B cell (primary cell): ENCODE measurements around the gene PTPN22. TPM values are rescaled to one million over a fixed set of nuclear protein-coding genes. Genes with fewer than 3 reads are reported as not detected.

Source experiments
- ATAC-seq: fragments of 200-7000 bp; cut with Tn5 transposase; one replicate; pipeline ENCODE4 v1.10.0; 2021; ENCODE audit warnings: low read depth, mild to moderate bottlenecking, moderate number of reproducible peaks, moderate library complexity
- CTCF ChIA-PET: fragments of 350-600 bp; sonication (Branson Sonifier 250); formaldehyde crosslinking; loops from one replicate; lab custom pipeline; 2021; ENCODE audit warnings: antibody characterized with exemption, inconsistent platforms; lab: Charles Lee
- POLR2A ChIA-PET: fragments of 350-600 bp; sonication (Branson Sonifier 250); formaldehyde crosslinking; loops from one replicate; lab custom pipeline; 2021; ENCODE audit warnings: antibody characterized with exemption; lab: Charles Lee
- DNase-seq: peaks from one replicate; pipeline ENCODE4 v3.0.0; 2013
- H2AFZ ChIP-seq: 2 replicates; pipeline ENCODE4 v1.6.1; 2012; ENCODE audit warnings: mild to moderate bottlenecking, low read depth, low read length; ENCODE audit not compliant: insufficient read depth, poor library complexity, severe bottlenecking
- H3K27ac ChIP-seq, 2 donors: 1 replicate in 1 of 2; 2 replicates in 1 of 2; pipeline ENCODE4 v1.5.1; 2012 to 2013; ENCODE audit warnings: low read length in 2 of 2, mild to moderate bottlenecking in 2 of 2, moderate library complexity in 1 of 2
- H3K27me3 ChIP-seq, 4 experiments: fragments of 200-600 bp in 1 of 4; sonication (generic) in 1 of 4; replicated peaks in 1 of 4; 1 replicate in 2 of 4; 2 replicates in 2 of 4; pipeline versions ENCODE4 v1.6.1 to v1.7.0; 2013 to 2016; ENCODE audit warnings: low read length in 3 of 4, mild to moderate bottlenecking in 2 of 4, mixed read lengths in 1 of 4, moderate library complexity in 1 of 4; ENCODE audit not compliant: insufficient read depth in 4 of 4, control insufficient read depth in 3 of 4; ENCODE audit errors: control extremely low read depth in 1 of 4
- H3K36me3 ChIP-seq, 2 experiments: replicated peaks in 1 of 2; 1 replicate in 1 of 2; 2 replicates in 1 of 2; pipeline versions ENCODE4 v1.6.1 to v1.7.1; 2013; ENCODE audit warnings: low read length in 1 of 2; ENCODE audit not compliant: insufficient read depth in 2 of 2, control insufficient read depth in 1 of 2; ENCODE audit errors: control extremely low read depth in 1 of 2, extremely low read depth in 1 of 2
- H3K4me1 ChIP-seq, 2 donors: fragments of 200-600 bp in 1 of 2; sonication (generic) in 1 of 2; 1 replicate in 1 of 2; 2 replicates in 1 of 2; pipeline versions ENCODE4 v1.5.1 to v1.6.1; 2013 to 2017; ENCODE audit warnings: low read length in 2 of 2; ENCODE audit not compliant: control insufficient read depth in 2 of 2, insufficient read depth in 2 of 2
- H3K4me2 ChIP-seq: replicated peaks from 2 replicates; pipeline ENCODE3; 2012; ENCODE audit warnings: mild to moderate bottlenecking, low read depth, low read length; ENCODE audit not compliant: poor library complexity, severe bottlenecking
- H3K4me3 ChIP-seq, 5 experiments: fragments of 200-600 bp in 1 of 5; sonication (generic) in 1 of 5; 1 replicate in 3 of 5; 2 replicates in 2 of 5; pipeline versions ENCODE4 v1.5.1 to v1.7.0; 2011 to 2016; ENCODE audit warnings: low read length in 4 of 5, mild to moderate bottlenecking in 4 of 5, low read depth in 2 of 5, control low read depth in 1 of 5, moderate library complexity in 1 of 5; ENCODE audit not compliant: insufficient read depth in 1 of 5; ENCODE audit errors: control extremely low read depth in 1 of 5, extremely low read depth in 1 of 5
- H3K79me2 ChIP-seq: fragments of 200-600 bp; sonication (generic); one replicate; pipeline ENCODE4 v1.6.0; 2016; ENCODE audit warnings: low read length; ENCODE audit not compliant: control insufficient read depth, insufficient read depth
- H3K9ac ChIP-seq: fragments of 200-600 bp; sonication (generic); 2 replicates; pipeline ENCODE4 v1.6.1; 2017; ENCODE audit warnings: mild to moderate bottlenecking, low read length, moderate library complexity
- H3K9me3 ChIP-seq, 3 donors: one replicate each; pipeline versions ENCODE4 v1.6.1 to v1.7.1; 2013; ENCODE audit warnings: low read length in 2 of 3; ENCODE audit not compliant: control insufficient read depth in 2 of 3, insufficient read depth in 1 of 3; ENCODE audit errors: control extremely low read depth in 1 of 3
- H4K20me1 ChIP-seq: 2 replicates; pipeline ENCODE4 v1.6.0; 2012; ENCODE audit warnings: mild to moderate bottlenecking, low read length; ENCODE audit not compliant: insufficient read depth, control insufficient read depth, poor library complexity, severe bottlenecking
- H3K27ac Mint-ChIP-seq: one replicate; pipeline ENCODE4 v1.8.0; 2021; ENCODE audit warnings: mixed read lengths
- H3K27me3 Mint-ChIP-seq: one replicate; pipeline ENCODE4 v1.8.0; 2021; ENCODE audit warnings: mixed read lengths
- H3K4me1 Mint-ChIP-seq: one replicate; pipeline ENCODE4 v1.8.0; 2021; ENCODE audit warnings: mixed read lengths
- H3K4me3 Mint-ChIP-seq: one replicate; pipeline ENCODE4 v1.8.0; 2021; ENCODE audit warnings: mixed read lengths
- H3K9me3 Mint-ChIP-seq: one replicate; pipeline ENCODE4 v1.8.0; 2022; ENCODE audit warnings: mixed read lengths; ENCODE audit not compliant: insufficient read depth
- EZH2 ChIP-seq: IDR thresholded peaks from 2 replicates; pipeline ENCODE4 v1.6.1; 2012; ENCODE audit warnings: borderline replicate concordance, low read depth, mild to moderate bottlenecking, moderate library complexity, low read length; ENCODE audit not compliant: insufficient read depth, poor library complexity, severe bottlenecking
- WGBS: methylation state at CpG from one replicate; pipeline ENCODE4 v1.1.5; 2013; ENCODE audit warnings: missing lambda C conversion rate; ENCODE audit not compliant: insufficient coverage; 5-methylcytosine and 5-hydroxymethylcytosine counted together
- intact Hi-C: fragments of 100-400 bp; cut with micrococcal nuclease; formaldehyde crosslinking; loops from one replicate; pipeline ENCODE4 v1.10.0; 2022
- polyA plus RNA-seq: library from polyadenylated mRNA; depleted of rRNA; stranded (reverse); fragments of >200 nt; gene quantifications from 2 replicates; pipeline ENCODE4 v1.2.3, GENCODE V29; 2012
- total RNA-seq, 2 donors: library from RNA; stranded (reverse); fragments of 120-200 nt in 1 of 2; gene quantifications; 1 replicate in 1 of 2; 2 replicates in 1 of 2; pipeline versions ENCODE4 v1.2.3 to v1.2.4, GENCODE V29; 2013 to 2022
- TF ChIP-seq, protein P1 (sequence below): fragments of 200-600 bp; IDR thresholded peaks from one replicate; pipeline ENCODE4 v1.8.0; 2022; ENCODE audit warnings: antibody characterized with exemption, mild to moderate bottlenecking

Gene PTPN22
- total and polyA plus RNA-seq, 2 donors (not counting 1 experiment from before 2014, with no cell fraction given), result 14.3 to 37.4 TPM

DNA sequence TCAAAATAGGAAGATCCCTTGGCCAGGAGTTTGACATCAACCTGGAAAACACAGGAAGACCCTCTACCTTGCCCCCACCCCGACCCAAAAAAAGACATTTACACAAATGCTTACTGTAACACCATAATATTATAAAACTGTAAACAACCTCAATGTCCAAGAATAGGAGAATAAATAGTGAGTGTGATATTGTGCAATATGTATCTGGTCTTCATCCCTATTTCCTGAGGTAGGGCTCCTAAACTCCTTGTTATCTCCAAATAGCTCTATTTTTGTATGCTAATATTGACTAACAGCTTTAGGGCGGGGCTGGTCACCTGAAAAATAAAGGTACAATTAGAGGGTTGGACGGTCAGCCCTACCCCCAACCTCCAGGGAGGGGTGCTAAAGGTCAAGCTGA is 82.7 kb downstream of the PTPN22 start:
- ATAC-seq, result no peak
- no peak overlapping the region for H3K27ac Mint-ChIP-seq
- no peaks in the 10 kb centered on the region for H3K9me3 Mint-ChIP-seq
- intact Hi-C loops, result no loop called here
- ChIA-PET CTCF (no interaction called here), POLR2A (no interaction called here)
- no peak overlapping the region for H3K4me3 Mint-ChIP-seq
- WGBS, result no CpG with 5 or more reads among the region's 3 CpGs
- H3K27ac ChIP-seq, result no peak overlapping the region
- H3K9ac ChIP-seq, result no peak overlapping the region
- DNase-seq, result no peak
- H3K9me3 ChIP-seq, result no peaks in the 10 kb centered on the region
- no peak overlapping the region for H3K4me2 ChIP-seq
- TF ChIP-seq, protein P1, sequence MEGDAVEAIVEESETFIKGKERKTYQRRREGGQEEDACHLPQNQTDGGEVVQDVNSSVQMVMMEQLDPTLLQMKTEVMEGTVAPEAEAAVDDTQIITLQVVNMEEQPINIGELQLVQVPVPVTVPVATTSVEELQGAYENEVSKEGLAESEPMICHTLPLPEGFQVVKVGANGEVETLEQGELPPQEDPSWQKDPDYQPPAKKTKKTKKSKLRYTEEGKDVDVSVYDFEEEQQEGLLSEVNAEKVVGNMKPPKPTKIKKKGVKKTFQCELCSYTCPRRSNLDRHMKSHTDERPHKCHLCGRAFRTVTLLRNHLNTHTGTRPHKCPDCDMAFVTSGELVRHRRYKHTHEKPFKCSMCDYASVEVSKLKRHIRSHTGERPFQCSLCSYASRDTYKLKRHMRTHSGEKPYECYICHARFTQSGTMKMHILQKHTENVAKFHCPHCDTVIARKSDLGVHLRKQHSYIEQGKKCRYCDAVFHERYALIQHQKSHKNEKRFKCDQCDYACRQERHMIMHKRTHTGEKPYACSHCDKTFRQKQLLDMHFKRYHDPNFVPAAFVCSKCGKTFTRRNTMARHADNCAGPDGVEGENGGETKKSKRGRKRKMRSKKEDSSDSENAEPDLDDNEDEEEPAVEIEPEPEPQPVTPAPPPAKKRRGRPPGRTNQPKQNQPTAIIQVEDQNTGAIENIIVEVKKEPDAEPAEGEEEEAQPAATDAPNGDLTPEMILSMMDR, result no peak
- no peak for TF ChIP-seq EZH2
- no peak overlapping the region for H3K4me3 ChIP-seq
- peaks cover 64% of the 10 kb centered on the region for H3K79me2 ChIP-seq
- no peaks in the 10 kb centered on the region for H3K27me3 Mint-ChIP-seq
- no peak overlapping the region for H2AFZ ChIP-seq
- peaks cover 0 to 11% of the 10 kb centered on the region in 2 experiments for H3K36me3 ChIP-seq
- H3K27me3 ChIP-seq, result no peaks in the 10 kb centered on the region
- peaks cover 18% of the 10 kb centered on the region for H3K4me1 Mint-ChIP-seq
- peaks cover 8 to 10% of the 10 kb centered on the region in 2 donors for H3K4me1 ChIP-seq
- H4K20me1 ChIP-seq, result peaks cover 17% of the 10 kb centered on the region

DNA sequence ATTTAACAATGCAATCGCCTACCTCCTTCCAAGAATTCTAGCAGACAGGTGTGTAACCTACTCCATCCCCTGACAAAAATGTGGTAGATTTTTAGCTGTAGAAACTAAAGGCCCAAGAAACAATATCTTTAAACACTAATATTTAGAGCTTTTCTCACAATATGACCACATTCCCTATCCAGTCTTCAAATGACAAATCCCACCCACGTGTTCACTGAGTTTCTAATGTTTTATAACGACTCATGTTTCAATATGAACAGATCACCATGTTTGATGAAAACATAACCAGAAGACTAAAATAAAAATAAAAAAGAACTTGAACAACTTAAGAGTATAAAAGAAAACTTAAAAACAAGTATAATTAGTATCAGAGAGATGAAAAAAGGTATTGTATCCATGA is 83.8 kb downstream of the PTPN22 start:
- intact Hi-C loops, result no loop called here
- Histone ChIP-seq H3K36me3 (peaks cover 0 to 9% of the 10 kb centered on the region in 2 experiments), H3K4me3 (no peak overlapping the region), H3K4me2 (no peak overlapping the region), H3K27me3 (no peaks in the 10 kb centered on the region), H3K9ac (no peak overlapping the region), H3K27ac (no peak overlapping the region), H4K20me1 (peaks cover 17% of the 10 kb centered on the region), H3K4me1 (peaks cover 16 to 19% of the 10 kb centered on the region in 2 donors), H3K79me2 (peaks cover 69% of the 10 kb centered on the region), H2AFZ (no peak overlapping the region), H3K9me3 (no peaks in the 10 kb centered on the region)
- ChIA-PET POLR2A (no interaction called here), CTCF (interaction anchor here (0.6 to 1.1 kb wide), 2 partner anchors 10 to 72 kb away, joined by 3 read pairs; no protein-coding TSS in a partner anchor)
- no peak for TF ChIP-seq EZH2
- TF ChIP-seq, protein P1, result no peak
- no peak overlapping the region for H3K4me3 Mint-ChIP-seq
- H3K27me3 Mint-ChIP-seq, result no peaks in the 10 kb centered on the region
- no peaks in the 10 kb centered on the region for H3K9me3 Mint-ChIP-seq
- H3K4me1 Mint-ChIP-seq, result peaks cover 26% of the 10 kb centered on the region
- ATAC-seq (no peak), DNase-seq (no peak)
- WGBS, result no CpG with 5 or more reads among the region's 3 CpGs
- no peak overlapping the region for H3K27ac Mint-ChIP-seq
